COR-L47 (cell line): ENCODE results near the gene ZIC4.

Source experiments
- DNase-seq: peaks from one replicate; lab custom pipeline; 2025; lab: John Stamatoyannopoulos, UW

The ZIC4 gene

DNA sequence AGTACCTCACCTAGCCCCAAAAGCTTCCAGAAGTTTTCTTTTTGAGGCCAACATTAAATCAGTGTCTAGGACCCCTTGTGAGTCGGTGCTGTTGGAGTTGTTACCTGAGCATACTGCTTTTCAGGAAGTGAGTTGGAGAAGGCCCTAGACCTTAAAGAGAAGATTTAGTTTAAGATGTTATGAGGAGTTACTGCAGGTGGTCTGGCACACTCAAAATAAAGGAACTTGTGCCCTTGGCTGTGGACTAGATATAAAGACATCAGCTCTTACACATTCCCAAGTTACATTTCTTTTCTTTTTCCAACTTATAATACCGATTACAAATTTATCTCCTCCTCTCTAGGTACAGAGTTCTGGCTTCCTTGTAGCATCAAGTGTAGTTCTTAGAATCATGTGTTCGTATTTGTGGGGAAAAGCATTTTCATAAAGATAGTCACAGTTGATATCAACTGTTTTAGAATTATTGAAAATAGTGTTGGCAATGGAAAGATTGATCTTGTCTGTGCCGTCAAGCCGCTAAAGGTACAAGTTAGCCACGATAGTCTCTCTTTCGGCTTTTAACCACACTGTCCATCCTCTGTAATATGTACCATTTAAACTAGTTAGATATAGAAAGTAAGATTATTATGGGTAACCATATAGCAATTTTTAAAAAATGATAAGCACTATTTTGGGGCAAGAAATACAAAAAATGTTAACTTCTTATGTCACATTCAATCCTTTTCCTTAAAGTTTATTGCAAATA lies 11.4 kb upstream of the ZIC4 start:
- DNase-seq: no peak

DNA sequence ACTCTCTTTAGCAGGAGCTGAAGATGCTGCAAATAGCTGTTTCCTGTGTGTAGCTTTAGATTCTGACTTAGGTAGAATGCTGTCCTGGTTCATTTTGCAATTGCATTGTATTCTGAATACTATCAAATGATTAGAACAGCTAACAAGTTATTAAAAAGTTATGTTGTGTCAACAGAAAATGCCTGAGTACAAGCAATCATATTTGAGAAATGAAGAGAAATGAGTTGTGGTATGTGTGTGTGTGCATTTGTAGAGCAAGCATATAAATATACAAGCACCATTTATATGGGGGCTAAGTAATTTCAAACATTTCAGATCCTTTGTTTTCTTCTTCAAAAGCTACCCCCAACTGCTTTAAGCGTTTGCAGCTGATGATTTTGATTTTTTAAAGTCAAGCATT lies 10.6 kb upstream of the ZIC4 start:
- DNase-seq: no peak

- no peak for DNase-seq
These were observed 9.5 kb upstream of the ZIC4 start for GRCh38 chr3:147415874-147416273.

- no peak for DNase-seq
These were observed 8.9 kb upstream of the ZIC4 start for GRCh38 chr3:147415286-147415685.

DNA sequence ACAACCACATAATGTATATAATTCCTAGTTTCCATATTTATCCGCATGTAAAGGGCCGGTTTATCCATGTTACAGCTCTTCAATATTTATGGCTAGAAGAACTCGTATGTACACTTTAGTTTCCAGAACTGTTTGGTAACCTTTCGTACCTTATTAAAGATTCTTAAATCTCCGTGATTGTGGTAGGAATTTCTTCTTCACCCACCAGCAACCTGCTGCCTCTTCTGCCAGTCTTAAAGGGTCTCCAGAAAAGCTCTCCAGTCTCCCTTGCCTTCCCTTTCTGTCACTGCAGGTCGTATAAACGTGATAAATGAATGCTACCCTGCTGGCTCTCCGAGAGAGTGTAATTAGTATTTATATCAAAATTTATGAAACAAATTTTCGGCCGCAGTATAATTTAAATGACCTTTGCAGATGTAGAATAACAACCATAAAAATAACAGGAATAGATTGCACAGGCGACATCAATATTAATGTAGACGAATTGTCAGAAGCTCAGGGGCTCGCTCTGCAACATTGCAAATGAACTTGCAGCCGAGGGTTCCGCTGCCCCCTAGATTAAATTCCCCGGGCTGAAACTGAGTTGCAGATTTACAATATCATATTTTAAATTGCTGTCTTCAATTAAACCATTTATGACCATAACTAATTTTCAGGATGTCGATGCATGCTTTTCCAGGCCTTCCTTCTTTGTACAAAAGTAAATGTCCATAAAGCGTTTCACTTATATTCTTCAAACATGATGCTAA lies 8.2 kb upstream of the ZIC4 start:
- no peak for DNase-seq

- no peak for DNase-seq
These were observed 7.5 kb upstream of the ZIC4 start for GRCh38 chr3:147413686-147414389.

DNA sequence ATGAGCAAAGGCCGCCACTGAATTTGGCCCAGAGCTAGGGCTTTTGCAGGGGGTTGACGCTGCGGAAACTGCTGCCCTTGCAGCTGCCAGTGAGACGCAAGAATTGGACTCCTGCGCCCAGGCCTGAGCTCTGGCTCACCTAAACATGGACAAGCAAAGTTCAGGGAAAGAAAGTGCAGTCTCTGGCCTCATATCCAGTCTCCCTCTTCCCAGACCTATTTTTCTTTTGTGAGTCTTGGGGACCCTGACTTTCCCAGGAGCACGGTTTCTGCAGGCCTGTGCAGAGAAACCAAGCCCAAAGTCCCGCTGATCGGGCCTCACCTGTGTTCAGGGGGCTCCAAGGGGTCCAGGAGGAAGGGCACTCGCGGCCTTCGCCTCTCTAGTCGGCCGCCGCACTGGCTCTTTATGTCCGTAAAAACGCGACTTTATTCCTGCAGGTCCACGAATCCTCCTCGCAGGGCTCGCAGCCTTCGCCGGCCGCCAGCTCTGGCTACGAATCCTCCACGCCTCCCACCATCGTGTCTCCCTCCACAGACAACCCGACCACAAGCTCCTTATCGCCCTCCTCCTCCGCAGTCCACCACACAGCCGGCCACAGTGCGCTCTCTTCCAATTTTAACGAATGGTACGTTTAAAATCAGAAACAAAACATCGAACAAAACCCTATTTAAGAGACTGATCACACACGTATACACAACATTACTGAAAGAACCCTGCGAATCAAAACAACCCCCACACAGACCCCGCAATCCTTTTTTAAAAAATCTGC lies 6.8 kb upstream of the ZIC4 start:
- DNase-seq: no peak

- DNase-seq: no peak
These were observed 6.0 kb upstream of the ZIC4 start for GRCh38 chr3:147412261-147412916.

- DNase-seq: no peak
These were observed 5.5 kb upstream of the ZIC4 start for GRCh38 chr3:147411815-147412241.

DNA sequence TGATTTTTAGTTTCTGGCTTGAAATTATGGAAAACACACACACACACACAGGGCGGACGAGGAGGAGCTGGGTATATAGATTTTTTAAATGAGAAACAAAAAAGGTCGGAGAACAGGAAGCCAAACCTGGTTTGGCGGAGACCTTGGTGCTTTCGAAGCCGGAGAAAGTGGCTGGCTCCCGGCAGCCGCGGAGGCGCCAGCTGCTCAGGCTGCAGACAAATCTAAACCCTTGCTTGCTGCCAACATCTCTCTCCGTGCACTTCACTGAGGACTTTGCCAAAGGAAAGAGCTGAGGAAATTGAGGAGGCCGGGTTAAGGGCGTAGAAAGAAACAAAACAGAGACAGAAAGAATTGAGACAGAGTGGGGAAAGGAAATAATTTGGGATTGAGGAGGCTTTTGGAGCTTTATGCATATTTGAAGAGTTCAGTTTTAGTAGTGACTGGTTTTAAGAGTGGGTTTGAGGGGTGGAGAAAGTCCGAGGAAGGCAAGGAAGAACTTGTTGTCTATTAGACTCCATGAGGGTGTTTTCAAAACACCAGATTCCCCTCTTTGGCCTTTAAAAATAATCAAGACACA lies 5.0 kb upstream of the ZIC4 start:
- DNase-seq: no peak

DNA sequence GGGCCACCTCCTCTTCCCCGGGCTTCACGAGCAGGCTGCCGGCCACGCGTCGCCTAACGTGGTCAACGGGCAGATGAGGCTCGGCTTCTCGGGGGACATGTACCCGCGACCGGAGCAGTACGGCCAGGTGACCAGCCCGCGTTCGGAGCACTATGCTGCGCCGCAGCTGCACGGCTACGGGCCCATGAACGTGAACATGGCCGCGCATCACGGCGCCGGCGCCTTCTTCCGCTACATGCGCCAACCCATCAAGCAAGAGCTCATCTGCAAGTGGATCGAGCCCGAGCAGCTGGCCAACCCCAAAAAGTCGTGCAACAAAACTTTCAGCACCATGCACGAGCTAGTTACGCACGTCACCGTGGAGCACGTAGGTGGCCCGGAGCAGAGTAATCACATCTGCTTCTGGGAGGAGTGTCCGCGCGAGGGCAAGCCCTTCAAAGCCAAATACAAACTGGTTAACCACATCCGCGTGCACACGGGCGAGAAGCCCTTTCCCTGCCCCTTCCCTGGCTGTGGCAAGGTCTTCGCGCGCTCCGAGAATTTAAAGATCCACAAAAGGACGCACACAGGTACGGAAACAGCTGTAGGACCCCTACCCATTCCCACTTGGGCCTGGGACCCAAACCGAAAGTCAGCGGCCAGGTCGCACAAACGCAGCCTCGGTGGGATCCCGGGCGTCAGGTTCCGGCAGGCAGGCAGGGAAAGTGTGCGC lies 4.3 kb upstream of the ZIC4 start:
- no peak for DNase-seq

DNA sequence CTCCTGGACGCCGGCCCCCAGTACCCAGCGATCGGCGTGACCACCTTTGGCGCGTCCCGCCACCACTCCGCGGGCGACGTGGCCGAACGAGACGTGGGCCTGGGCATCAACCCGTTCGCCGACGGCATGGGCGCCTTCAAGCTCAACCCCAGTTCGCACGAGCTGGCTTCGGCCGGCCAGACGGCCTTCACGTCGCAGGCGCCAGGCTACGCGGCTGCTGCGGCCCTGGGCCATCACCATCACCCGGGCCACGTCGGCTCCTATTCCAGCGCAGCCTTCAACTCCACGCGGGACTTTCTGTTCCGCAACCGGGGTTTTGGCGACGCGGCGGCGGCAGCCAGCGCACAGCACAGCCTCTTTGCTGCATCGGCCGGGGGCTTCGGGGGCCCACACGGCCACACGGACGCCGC lies 3.8 kb upstream of the ZIC4 start:
- no peak for DNase-seq

DNA sequence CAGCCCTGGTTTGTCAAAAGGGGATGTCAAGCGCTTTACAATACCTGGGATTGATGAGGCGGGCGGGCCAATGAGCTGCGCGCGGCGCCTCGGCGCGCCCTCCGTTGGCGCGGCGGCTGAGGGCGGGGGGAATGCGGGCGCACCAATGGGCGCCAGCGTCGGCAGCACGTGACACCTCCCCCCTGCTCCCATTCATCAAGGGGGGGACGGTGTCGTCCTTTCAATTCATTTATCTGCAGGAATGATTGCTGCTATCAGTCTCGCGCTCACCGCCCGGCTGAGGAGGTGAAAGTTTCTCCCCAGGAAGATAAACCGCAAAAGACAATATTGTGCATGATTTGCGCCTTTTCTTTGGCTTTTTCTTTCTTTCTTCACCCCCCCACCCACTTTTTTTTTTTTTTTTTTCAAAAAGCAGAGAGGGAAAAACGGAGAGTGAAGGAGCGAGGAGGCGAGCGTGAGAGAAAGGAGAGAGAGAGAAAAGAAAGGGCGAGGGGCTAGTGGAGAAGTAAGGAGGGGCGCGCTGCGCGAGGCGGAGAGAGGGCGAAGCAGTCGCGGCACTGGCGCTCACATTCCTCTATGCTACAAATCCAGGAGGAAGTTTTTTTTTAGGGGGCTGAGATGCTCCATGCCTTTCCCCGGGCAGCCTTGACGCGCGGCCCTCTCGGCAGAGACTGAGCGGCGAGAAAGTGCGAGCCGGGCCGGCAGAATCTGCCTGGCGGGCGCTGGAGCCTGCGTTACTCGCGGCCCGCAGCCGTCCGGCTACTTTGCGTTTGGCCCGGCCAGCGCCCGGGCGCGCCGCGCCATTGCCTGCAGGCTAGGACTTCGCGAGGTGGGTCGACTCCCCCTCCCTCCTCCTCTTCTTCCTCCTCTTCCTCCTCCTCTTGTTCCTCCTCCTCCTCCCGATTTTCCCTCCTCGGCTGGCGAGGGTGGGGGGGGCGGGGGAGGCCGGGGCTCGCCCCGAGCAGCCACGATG lies 3.1 kb upstream of the ZIC4 start, which contains the start of gene ZIC1:
TSS of gene ZIC1 (plus strand) at position 223 of the 973 bp plus-strand sequence. CDS start at position 971, 748 bp downstream.
- no peak for DNase-seq

GRCh38 chr3:147408188-147409100 lies 2.1 kb upstream of the ZIC4 start:
- DNase-seq: no peak

DNA sequence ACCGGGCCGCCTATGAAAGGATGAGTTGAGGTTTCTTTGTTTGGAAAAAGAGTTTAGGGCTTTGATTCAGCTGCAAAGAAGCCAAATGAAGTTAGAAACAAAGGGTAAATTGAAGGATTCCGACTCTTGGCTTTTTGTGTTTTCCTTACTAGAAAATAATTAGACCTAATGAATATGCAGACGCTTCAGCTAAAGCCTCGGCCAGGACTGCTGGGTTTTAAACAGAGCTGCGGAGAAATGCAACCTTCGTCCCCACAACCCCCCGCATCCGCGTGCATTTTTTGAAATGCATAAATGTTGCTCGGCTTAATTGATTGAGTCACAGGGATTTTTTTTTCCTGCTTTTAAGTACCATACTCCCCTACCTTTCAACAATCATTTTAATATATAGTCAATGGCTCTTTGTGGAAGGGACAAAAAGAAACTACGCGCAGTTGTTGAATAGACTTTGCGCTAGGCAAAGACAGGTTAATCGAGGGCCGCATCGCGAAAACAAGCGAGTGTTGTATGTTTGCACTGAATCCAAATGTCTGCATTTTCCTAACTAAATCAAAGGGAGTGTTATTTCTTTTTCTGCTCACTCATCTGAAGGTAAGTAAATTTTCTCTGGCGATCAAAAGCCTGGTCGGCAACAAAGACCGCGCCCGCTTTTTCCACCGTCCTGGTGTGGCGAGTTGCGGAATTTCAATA lies 1.3 kb upstream of the ZIC4 start:
- no peak for DNase-seq

DNA sequence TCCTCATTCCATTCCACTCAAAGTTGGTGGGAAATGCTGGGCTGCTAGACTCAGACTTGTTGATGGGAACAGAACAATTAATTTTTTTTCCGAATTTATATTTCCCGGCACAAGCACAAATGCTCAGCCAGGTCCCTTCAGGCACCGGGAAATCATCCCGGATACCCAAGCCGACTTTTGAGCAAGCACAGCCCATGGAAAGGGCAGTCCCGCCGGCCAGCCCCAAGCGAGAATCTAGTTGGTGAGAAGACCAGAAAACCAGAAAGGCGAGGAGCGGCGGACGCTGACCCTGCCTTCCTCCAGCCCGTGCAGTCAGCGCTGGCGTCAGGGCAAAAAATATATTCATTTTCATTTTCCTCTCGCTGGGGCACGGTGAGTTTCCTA lies 763 bp upstream of the ZIC4 start:
- no peak for DNase-seq

DNA sequence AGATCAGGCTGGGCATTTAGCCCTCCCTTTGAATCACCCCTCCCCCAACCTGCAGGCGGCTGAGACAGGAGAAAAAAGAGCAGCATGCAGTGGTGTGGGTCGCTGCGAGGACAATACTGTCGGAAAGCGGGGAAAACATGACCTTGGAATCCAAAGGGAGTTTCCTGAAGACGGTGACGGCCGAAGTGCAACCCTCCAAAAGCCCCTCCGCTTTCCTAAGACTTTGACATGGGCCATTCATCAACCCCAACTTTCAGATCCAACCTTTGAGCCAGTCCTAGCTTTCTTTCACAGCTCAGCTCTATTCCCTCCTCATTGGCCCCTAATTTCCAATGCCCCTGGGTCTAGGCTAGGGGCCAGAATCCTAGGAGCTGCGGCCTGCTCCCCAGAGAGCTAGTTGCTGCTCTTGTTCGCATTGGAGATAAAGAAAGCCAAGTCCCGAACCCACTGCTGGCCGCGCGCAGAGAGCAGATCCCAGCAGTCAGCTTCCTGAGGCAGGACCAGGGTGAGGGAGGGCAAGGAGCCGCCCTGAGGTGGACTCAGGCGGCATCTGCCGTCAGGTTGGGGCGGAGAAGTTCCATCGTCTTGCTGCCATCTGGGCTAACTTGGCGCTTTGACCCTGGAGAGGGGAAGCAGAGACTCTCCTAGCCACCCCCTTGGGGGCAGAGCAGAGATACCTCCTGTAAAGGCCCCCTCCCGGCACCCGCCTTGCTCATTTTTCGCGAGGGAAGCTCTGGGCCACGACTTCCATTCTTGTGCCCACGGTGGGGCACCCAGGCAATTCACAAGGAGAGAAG lies 914 bp downstream of the ZIC4 start:
- DNase-seq: no peak
